ENCODE data around the gene HSD17B12. TPM values are rescaled to one million over a fixed set of nuclear protein-coding genes. Genes with fewer than 3 reads are reported as not detected.

HSD17B12 gene
- total and polyA plus RNA-seq, 2 of the 13 experiments (the other 11 are each of a cell fraction or from before 2014, with no cell fraction given) = 50.3 to 117 TPM

- H3K4me2 ChIP-seq (ENCODE audit: low read depth, low read length) = no peak overlapping the region
- no peak for DNase-seq (ENCODE audit: low spot score)
- peaks cover 10% of the 10 kb centered on the region; the same call in 1 of the 2 replicates for H3K4me1 ChIP-seq (ENCODE audit: insufficient read depth, low read length)
- no peak for TF ChIP-seq CCAR2 (optimal IDR thresholded peaks at IDR 0.05; ENCODE audit: low read depth, low read length)
- no TSS peak for BruUV-seq (replicated peaks)
- H3K27ac ChIP-seq (ENCODE audit: extremely low read length, insufficient read depth, low read length) = no peak overlapping the region
- no peak for ATAC-seq
- peaks cover 6 to 18% of the 10 kb centered on the region in 2 experiments for H3K36me3 ChIP-seq (replicated peaks in 1 of 2; ENCODE audit: control insufficient read depth in 1 of 2, insufficient read depth in 2 of 2, low read length in 2 of 2)
- 96% methylated on average over 3 of the region's 3 CpGs for WGBS (ENCODE audit: low lambda C conversion rate)
- in situ Hi-C loops (cut with HindIII; ENCODE audit: extremely low pct_ligation_motif_present, low pct_unique_long_range_greater_than_20kb) = no loop called here
- H2AFZ ChIP-seq (ENCODE audit: low read length) = no peak overlapping the region
- H3K79me2 ChIP-seq (ENCODE audit: insufficient read depth, low read length) = peaks cover 40% of the 10 kb centered on the region
- H3K9ac ChIP-seq (ENCODE audit: insufficient read depth, low read depth, low read length) = no peak overlapping the region
- POLR2A ChIA-PET = no interaction called here
- peaks cover 14% of the 10 kb centered on the region; the same call in 1 of the 2 replicates for H4K20me1 ChIP-seq (ENCODE audit: insufficient read depth, low read length)
- intact Hi-C loops (cut with micrococcal nuclease; ENCODE audit: unreplicated experiment) = no loop called here
- no peak for FAIRE-seq
- no peaks in the 10 kb centered on the region for H3K27me3 ChIP-seq (ENCODE audit: control insufficient read depth in 1 of 2, insufficient read depth in 2 of 2, low read length in 2 of 2)
- no peaks in the 10 kb centered on the region for H3K9me3 ChIP-seq (ENCODE audit: low read length)
- H3K4me3 ChIP-seq (replicated peaks in 1 of 3; ENCODE audit: insufficient read depth in 1 of 3, low read depth in 2 of 3, low read length in 3 of 3) = no peak overlapping the region
- CTCF ChIA-PET (ENCODE audit: low intra/inter-chr PET ratio, low total read pairs) = no interaction called here
Measured at GRCh38 chr11:43746670-43747069, 66.1 kb downstream of the HSD17B12 start.

DNA sequence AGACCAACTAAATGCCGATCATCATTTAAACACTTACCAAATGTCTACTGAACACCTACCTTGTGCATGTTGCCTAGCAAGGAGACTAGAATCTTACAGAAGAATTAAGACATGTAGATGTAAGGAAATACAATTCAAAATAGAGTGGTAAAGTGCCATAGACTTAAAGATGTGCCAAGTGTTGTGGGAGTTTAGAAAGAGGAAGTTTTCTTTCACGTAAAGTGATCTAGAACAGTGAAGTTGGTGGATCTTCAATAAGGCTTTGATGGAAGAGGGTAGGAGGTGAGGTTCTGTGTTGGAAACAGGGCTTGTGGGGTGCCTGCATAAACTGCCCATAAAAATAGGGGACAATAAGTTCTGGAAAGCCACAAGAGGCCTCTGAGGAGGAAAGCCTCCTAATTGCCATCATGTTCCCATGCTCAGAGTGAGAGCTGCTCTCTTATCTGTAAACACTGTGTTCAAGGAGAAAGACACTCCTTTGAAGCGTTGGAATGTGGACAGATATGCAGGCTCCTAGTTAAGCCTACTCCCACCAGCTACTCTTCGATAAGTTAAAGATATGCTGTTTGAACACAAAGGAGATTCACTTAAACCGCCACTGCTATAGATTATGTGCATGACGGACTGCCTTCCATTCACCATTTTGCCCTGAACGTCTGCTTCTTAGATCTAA is 66.7 kb downstream of the HSD17B12 start:
- no peak overlapping the region for H3K4me2 ChIP-seq (ENCODE audit: low read depth, low read length)
- CTCF ChIA-PET (ENCODE audit: low intra/inter-chr PET ratio, low total read pairs) = no interaction called here
- H3K4me3 ChIP-seq (replicated peaks in 1 of 3; ENCODE audit: insufficient read depth in 1 of 3, low read depth in 2 of 3, low read length in 3 of 3) = no peak overlapping the region
- H3K79me2 ChIP-seq (ENCODE audit: insufficient read depth, low read length) = peaks cover 37% of the 10 kb centered on the region
- 93% methylated on average over 7 of the region's 7 CpGs for WGBS (ENCODE audit: low lambda C conversion rate)
- in situ Hi-C loops (cut with HindIII; ENCODE audit: extremely low pct_ligation_motif_present, low pct_unique_long_range_greater_than_20kb) (no loop called here), intact Hi-C loops (cut with micrococcal nuclease; ENCODE audit: unreplicated experiment) (no loop called here)
- no peaks in the 10 kb centered on the region for H3K9me3 ChIP-seq (ENCODE audit: low read length)
- peaks cover 6 to 18% of the 10 kb centered on the region in 2 experiments for H3K36me3 ChIP-seq (replicated peaks in 1 of 2; ENCODE audit: control insufficient read depth in 1 of 2, insufficient read depth in 2 of 2, low read length in 2 of 2)
- FAIRE-seq = no peak
- no peaks in the 10 kb centered on the region for H3K27me3 ChIP-seq (ENCODE audit: control insufficient read depth in 1 of 2, insufficient read depth in 2 of 2, low read length in 2 of 2)
- peaks cover 10% of the 10 kb centered on the region; the same call in 1 of the 2 replicates for H3K4me1 ChIP-seq (ENCODE audit: insufficient read depth, low read length)
- BruUV-seq (replicated peaks) = no TSS peak
- no peak overlapping the region for H3K27ac ChIP-seq (ENCODE audit: extremely low read length, insufficient read depth, low read length)
- POLR2A ChIA-PET = no interaction called here
- TF ChIP-seq SRSF9 (IDR thresholded peaks at IDR 0.05; ENCODE audit: borderline replicate concordance, insufficient read depth, low read depth, low read length, poor library complexity, severe bottlenecking) = no peak
- peak; percentile 24; the same call in 1 of the 2 replicates for TF ChIP-seq FOXJ3 (CRISPR knock-in tag; IDR thresholded peaks at IDR 0.05; ENCODE audit: borderline replicate concordance)
- TF ChIP-seq GPBP1L1 (CRISPR knock-in tag; IDR thresholded peaks at IDR 0.05) = no peak
- TF ChIP-seq ZNF235 (CRISPR knock-in tag; IDR thresholded peaks at IDR 0.05; ENCODE audit: borderline replicate concordance) = no peak
- TF ChIP-seq, protein P1, sequence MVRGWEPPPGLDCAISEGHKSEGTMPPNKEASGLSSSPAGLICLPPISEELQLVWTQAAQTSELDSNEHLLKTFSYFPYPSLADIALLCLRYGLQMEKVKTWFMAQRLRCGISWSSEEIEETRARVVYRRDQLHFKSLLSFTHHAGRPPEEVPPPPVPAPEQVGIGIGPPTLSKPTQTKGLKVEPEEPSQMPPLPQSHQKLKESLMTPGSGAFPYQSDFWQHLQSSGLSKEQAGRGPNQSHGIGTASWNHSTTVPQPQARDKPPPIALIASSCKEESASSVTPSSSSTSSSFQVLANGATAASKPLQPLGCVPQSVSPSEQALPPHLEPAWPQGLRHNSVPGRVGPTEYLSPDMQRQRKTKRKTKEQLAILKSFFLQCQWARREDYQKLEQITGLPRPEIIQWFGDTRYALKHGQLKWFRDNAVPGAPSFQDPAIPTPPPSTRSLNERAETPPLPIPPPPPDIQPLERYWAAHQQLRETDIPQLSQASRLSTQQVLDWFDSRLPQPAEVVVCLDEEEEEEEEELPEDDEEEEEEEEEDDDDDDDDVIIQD (CRISPR knock-in tag; IDR thresholded peaks at IDR 0.05; ENCODE audit: low read depth) = no peak
- TF ChIP-seq ZNF784 (CRISPR knock-in tag; IDR thresholded peaks at IDR 0.05; ENCODE audit: borderline replicate concordance) = no peak
- peak; percentile 30; the same call in 1 of the 3 replicates for ATAC-seq
- DNase-seq (ENCODE audit: low spot score) = peak; percentile 35
- H3K9ac ChIP-seq (ENCODE audit: insufficient read depth, low read depth, low read length) = no peak overlapping the region
- no peak overlapping the region for H2AFZ ChIP-seq (ENCODE audit: low read length)
- peaks cover 14% of the 10 kb centered on the region; the same call in 1 of the 2 replicates for H4K20me1 ChIP-seq (ENCODE audit: insufficient read depth, low read length)
